ENCODE measurements around the gene LDHB. TPM values are rescaled to one million over a fixed set of nuclear protein-coding genes. Genes with fewer than 3 reads are reported as not detected.

Gene LDHB
- polyA plus RNA-seq, 1 donor from 2014 or later: 1,039 TPM

- H3K27me3 ChIP-seq (ENCODE audit: insufficient read depth, low read depth, low read length): no peaks in the 10 kb centered on the region
- H3F3A ChIP-seq (ENCODE audit: insufficient read depth, low read length, poor library complexity, severe bottlenecking): no peaks in the 10 kb centered on the region
- no peaks in the 10 kb centered on the region for H3K9me2 ChIP-seq (ENCODE audit: insufficient read depth, low read length)
- H3K36me3 ChIP-seq (ENCODE audit: insufficient read depth, low read length): no peaks in the 10 kb centered on the region
- H3K4me2 ChIP-seq (ENCODE audit: low read length): no peak overlapping the region
- H4K20me1 ChIP-seq (ENCODE audit: insufficient read depth): no peaks in the 10 kb centered on the region
- H3K9ac ChIP-seq (ENCODE audit: low read length): no peak overlapping the region
- H3K27ac ChIP-seq (ENCODE audit: low read length): no peak overlapping the region
- no peak for TF ChIP-seq REST (IDR thresholded peaks at IDR 0.05; ENCODE audit: borderline replicate concordance)
- TF ChIP-seq CTCF (IDR thresholded peaks at IDR 0.05; ENCODE audit: poor library complexity, severe bottlenecking): no peak
- no peak for TF ChIP-seq POLR2AphosphoS5 (IDR thresholded peaks at IDR 0.05)
- TF ChIP-seq TAF1 (IDR thresholded peaks at IDR 0.05; ENCODE audit: low read depth): no peak
- TF ChIP-seq RAD21 (conservative IDR thresholded peaks at IDR 0.05): no peak
- TF ChIP-seq EZH2 (IDR thresholded peaks at IDR 0.05; ENCODE audit: borderline replicate concordance, insufficient read depth, low read length, poor library complexity, severe bottlenecking): no peak
- no peak for TF ChIP-seq SMC3 (conservative IDR thresholded peaks at IDR 0.05; ENCODE audit: poor library complexity)
- TF ChIP-seq MXI1 (conservative IDR thresholded peaks at IDR 0.05; ENCODE audit: poor library complexity, severe bottlenecking): no peak
- TF ChIP-seq EP300 (conservative IDR thresholded peaks at IDR 0.05; ENCODE audit: poor library complexity, severe bottlenecking): no peak
- no peaks in the 10 kb centered on the region for H3K9me3 ChIP-seq (ENCODE audit: low read length)
- H3K4me3 ChIP-seq (ENCODE audit: low read length): no peak overlapping the region
- H2AFZ ChIP-seq (ENCODE audit: low read depth, low read length): no peak overlapping the region
- no peaks in the 10 kb centered on the region for H3K79me2 ChIP-seq (replicated peaks; ENCODE audit: insufficient read depth, low read length)
These were observed 38.3 kb upstream of the LDHB start for GRCh38 chr12:21695986-21696385.

- no peaks in the 10 kb centered on the region for H3K9me2 ChIP-seq (ENCODE audit: insufficient read depth, low read length)
- H3K4me3 ChIP-seq (ENCODE audit: low read length): no peak overlapping the region
- H3K27ac ChIP-seq (ENCODE audit: low read length): no peak overlapping the region
- no peaks in the 10 kb centered on the region for H4K20me1 ChIP-seq (ENCODE audit: insufficient read depth)
- H3K9me3 ChIP-seq (ENCODE audit: low read length): no peaks in the 10 kb centered on the region
- no peaks in the 10 kb centered on the region for H3K79me2 ChIP-seq (replicated peaks; ENCODE audit: insufficient read depth, low read length)
- H3K36me3 ChIP-seq (ENCODE audit: insufficient read depth, low read length): no peaks in the 10 kb centered on the region
- no peak overlapping the region for H2AFZ ChIP-seq (ENCODE audit: low read depth, low read length)
- no peaks in the 10 kb centered on the region for H3K27me3 ChIP-seq (ENCODE audit: insufficient read depth, low read depth, low read length)
- TF ChIP-seq TAF1 (IDR thresholded peaks at IDR 0.05; ENCODE audit: low read depth) (no peak), RAD21 (conservative IDR thresholded peaks at IDR 0.05) (no peak), CTCF (IDR thresholded peaks at IDR 0.05; ENCODE audit: poor library complexity, severe bottlenecking) (no peak), EP300 (conservative IDR thresholded peaks at IDR 0.05; ENCODE audit: poor library complexity, severe bottlenecking) (no peak), POLR2AphosphoS5 (IDR thresholded peaks at IDR 0.05) (no peak), SMC3 (conservative IDR thresholded peaks at IDR 0.05; ENCODE audit: poor library complexity) (no peak), EZH2 (IDR thresholded peaks at IDR 0.05; ENCODE audit: borderline replicate concordance, insufficient read depth, low read length, poor library complexity, severe bottlenecking) (no peak), MXI1 (conservative IDR thresholded peaks at IDR 0.05; ENCODE audit: poor library complexity, severe bottlenecking) (no peak), REST (IDR thresholded peaks at IDR 0.05; ENCODE audit: borderline replicate concordance) (no peak)
- no peaks in the 10 kb centered on the region for H3F3A ChIP-seq (ENCODE audit: insufficient read depth, low read length, poor library complexity, severe bottlenecking)
- no peak overlapping the region for H3K4me2 ChIP-seq (ENCODE audit: low read length)
- no peak overlapping the region for H3K9ac ChIP-seq (ENCODE audit: low read length)
These were observed 37.0 kb upstream of the LDHB start for GRCh38 chr12:21694660-21695059.
